Measurements from ENCODE around the gene DGKE. TPM values are rescaled to one million over a fixed set of nuclear protein-coding genes. Genes with fewer than 3 reads are reported as not detected.

The DGKE gene
- total and polyA plus RNA-seq, 2 of the 8 experiments (the other 6 are each of a cell fraction or from before 2014, with no cell fraction given): 1.7 to 7.4 TPM

DNA sequence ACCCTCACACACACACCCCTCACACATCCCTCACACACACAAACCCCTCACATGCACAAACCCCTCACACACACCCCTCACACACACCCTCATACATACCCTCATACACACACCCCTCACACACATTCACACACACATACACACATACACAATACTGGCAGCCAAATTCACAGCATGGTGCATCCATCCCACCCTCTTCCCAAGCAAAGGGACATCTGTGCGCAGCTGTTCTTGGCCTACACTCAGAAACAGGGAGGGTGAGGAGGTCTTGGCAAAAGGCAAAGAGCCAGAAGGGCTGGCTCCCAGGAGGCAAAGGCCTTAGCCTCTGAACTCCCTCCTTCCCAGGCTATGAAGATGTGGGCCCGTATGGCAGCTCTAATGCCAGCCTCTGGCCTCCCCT is 23.6 kb upstream of the DGKE start (continued):
- TF ChIP-seq, protein P1, sequence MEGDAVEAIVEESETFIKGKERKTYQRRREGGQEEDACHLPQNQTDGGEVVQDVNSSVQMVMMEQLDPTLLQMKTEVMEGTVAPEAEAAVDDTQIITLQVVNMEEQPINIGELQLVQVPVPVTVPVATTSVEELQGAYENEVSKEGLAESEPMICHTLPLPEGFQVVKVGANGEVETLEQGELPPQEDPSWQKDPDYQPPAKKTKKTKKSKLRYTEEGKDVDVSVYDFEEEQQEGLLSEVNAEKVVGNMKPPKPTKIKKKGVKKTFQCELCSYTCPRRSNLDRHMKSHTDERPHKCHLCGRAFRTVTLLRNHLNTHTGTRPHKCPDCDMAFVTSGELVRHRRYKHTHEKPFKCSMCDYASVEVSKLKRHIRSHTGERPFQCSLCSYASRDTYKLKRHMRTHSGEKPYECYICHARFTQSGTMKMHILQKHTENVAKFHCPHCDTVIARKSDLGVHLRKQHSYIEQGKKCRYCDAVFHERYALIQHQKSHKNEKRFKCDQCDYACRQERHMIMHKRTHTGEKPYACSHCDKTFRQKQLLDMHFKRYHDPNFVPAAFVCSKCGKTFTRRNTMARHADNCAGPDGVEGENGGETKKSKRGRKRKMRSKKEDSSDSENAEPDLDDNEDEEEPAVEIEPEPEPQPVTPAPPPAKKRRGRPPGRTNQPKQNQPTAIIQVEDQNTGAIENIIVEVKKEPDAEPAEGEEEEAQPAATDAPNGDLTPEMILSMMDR (IDR thresholded peaks at IDR 0.05; ENCODE audit: control extremely low read depth in 1 of 3, insufficient read depth in 1 of 3, low read depth in 1 of 3, low read length in 3 of 3): no peak
- TF ChIP-seq RNF2 (IDR thresholded peaks at IDR 0.05; ENCODE audit: borderline replicate concordance, low read depth, low read length, missing control alignments, poor library complexity, severe bottlenecking) (no peak), JUND (IDR thresholded peaks at IDR 0.05; ENCODE audit: low read length) (no peak), CTBP2 (IDR thresholded peaks at IDR 0.05; ENCODE audit: borderline replicate concordance, insufficient read depth, insufficient read length, low read length) (no peak), TCF12 (IDR thresholded peaks at IDR 0.05; ENCODE audit: low read depth, low read length) (no peak), RBBP5 (IDR thresholded peaks at IDR 0.05; ENCODE audit: borderline replicate concordance, low read depth, low read length) (no peak), NRF1 (IDR thresholded peaks at IDR 0.05; ENCODE audit: low read depth, low read length) (no peak)
